ENCODE results near the gene SLC24A3.

GRCh38 chr20:19482726-19483125 is 270.3 kb downstream of the SLC24A3 start:
- TF ChIP-seq, protein P1, sequence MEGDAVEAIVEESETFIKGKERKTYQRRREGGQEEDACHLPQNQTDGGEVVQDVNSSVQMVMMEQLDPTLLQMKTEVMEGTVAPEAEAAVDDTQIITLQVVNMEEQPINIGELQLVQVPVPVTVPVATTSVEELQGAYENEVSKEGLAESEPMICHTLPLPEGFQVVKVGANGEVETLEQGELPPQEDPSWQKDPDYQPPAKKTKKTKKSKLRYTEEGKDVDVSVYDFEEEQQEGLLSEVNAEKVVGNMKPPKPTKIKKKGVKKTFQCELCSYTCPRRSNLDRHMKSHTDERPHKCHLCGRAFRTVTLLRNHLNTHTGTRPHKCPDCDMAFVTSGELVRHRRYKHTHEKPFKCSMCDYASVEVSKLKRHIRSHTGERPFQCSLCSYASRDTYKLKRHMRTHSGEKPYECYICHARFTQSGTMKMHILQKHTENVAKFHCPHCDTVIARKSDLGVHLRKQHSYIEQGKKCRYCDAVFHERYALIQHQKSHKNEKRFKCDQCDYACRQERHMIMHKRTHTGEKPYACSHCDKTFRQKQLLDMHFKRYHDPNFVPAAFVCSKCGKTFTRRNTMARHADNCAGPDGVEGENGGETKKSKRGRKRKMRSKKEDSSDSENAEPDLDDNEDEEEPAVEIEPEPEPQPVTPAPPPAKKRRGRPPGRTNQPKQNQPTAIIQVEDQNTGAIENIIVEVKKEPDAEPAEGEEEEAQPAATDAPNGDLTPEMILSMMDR (IDR thresholded peaks at IDR 0.05) = no peak
- no peak for TF ChIP-seq POLR2A (IDR thresholded peaks at IDR 0.05)
